K562 (cell line): ENCODE data around the gene CHRNA9. TPM values are rescaled to one million over a fixed set of nuclear protein-coding genes. Genes with fewer than 3 reads are reported as not detected.

Experiments
- ATAC-seq: fragments of 200-7000 bp; cut with Tn5 transposase; 3 replicates; pipeline ENCODE4 v1.9.1; 2020; ENCODE audit warnings: moderate library complexity
- BruUV-seq: library from RNA; stranded (reverse); fragments of 400-500 nt; replicated peaks from 2 replicates; lab custom pipeline; 2021; lab: Mats Ljungman, UMichigan
- CTCF ChIA-PET: fragments of 300-600 bp; formaldehyde crosslinking; extraction: SDS; loops from one replicate; lab custom pipeline; 2021; ENCODE audit warnings: low intra/inter-chr PET ratio; lab: Yijun Ruan, JAX
- POLR2A ChIA-PET: fragments of 300-600, 350-650 bp; sonication (Branson Sonifier 250); formaldehyde crosslinking; extraction: SDS; loops from one replicate; lab custom pipeline; 2021; ENCODE audit warnings: antibody characterized with exemption, inconsistent platforms; lab: Yijun Ruan, JAX
- DNase-seq, 4 experiments: peaks; one replicate each; pipeline versions ENCODE4 v3.0.0 to v3.0.0-alpha.2; 2011 to 2018; ENCODE audit warnings: low spot score in 3 of 4, mixed read lengths in 3 of 4; ENCODE audit errors: extremely low read depth in 1 of 4
- FAIRE-seq: peaks from 2 replicates; lab custom pipeline; 2011; peaks lifted over from hg19 to GRCh38; lab: Jason Lieb, UNC
- H2AFZ ChIP-seq: 2 replicates; pipeline ENCODE4 v1.6.0; 2011; ENCODE audit warnings: low read depth, low read length, control low read depth, inconsistent platforms
- H3K27ac ChIP-seq: fragments of 200-600 bp; 3 replicates; pipeline ENCODE4 v1.8.0; 2011; ENCODE audit warnings: low read depth, mild to moderate bottlenecking, control low read depth, inconsistent platforms, low read length, moderate library complexity, mixed read lengths; ENCODE audit errors: extremely low read depth
- H3K27me3 ChIP-seq, 2 experiments: fragments of 300-600 bp in 1 of 2; 2 replicates in 1 of 2; 3 replicates in 1 of 2; pipeline versions ENCODE4 v1.6.0 to v1.8.0; 2011; ENCODE audit warnings: inconsistent platforms in 2 of 2, low read length in 2 of 2, mild to moderate bottlenecking in 1 of 2, mixed read lengths in 1 of 2, moderate library complexity in 1 of 2; ENCODE audit not compliant: control insufficient read depth in 2 of 2, insufficient read depth in 2 of 2
- H3K36me3 ChIP-seq: fragments of 300-600 bp; 3 replicates; pipeline ENCODE4 v1.8.0; 2011; ENCODE audit warnings: mild to moderate bottlenecking, low read length, inconsistent platforms; ENCODE audit not compliant: control insufficient read depth, insufficient read depth
- H3K4me1 ChIP-seq, 2 experiments: fragments of 200-600 bp in 1 of 2; replicated peaks in 1 of 2; 2 replicates in 1 of 2; 3 replicates in 1 of 2; pipeline versions ENCODE4 v1.5.1 to v1.8.0; 2011; ENCODE audit warnings: inconsistent platforms in 2 of 2, low read length in 2 of 2, mild to moderate bottlenecking in 1 of 2, mixed read lengths in 1 of 2, moderate library complexity in 1 of 2; ENCODE audit not compliant: control insufficient read depth in 2 of 2, insufficient read depth in 2 of 2
- H3K4me2 ChIP-seq: 2 replicates; pipeline ENCODE4 v1.6.1; 2011; ENCODE audit warnings: low read length, control low read depth, inconsistent platforms, mixed read lengths; ENCODE audit not compliant: insufficient read depth
- H3K4me3 ChIP-seq: fragments of 200-600 bp; sonication (generic), shearing (Covaris generic); 2 replicates; pipeline ENCODE4 v1.5.1; 2016; ENCODE audit warnings: control low read depth, inconsistent platforms
- H3K79me2 ChIP-seq: fragments of 200-600 bp; 3 replicates; pipeline ENCODE4 v1.8.0; 2011; ENCODE audit warnings: low read length, inconsistent platforms; ENCODE audit not compliant: control insufficient read depth, insufficient read depth
- H3K9ac ChIP-seq, 2 experiments: 2 replicates each; pipeline versions ENCODE4 v1.6.0 to v1.6.1; 2011; ENCODE audit warnings: low read depth in 2 of 2, low read length in 2 of 2, control low read depth in 1 of 2, inconsistent platforms in 1 of 2, mild to moderate bottlenecking in 1 of 2, mixed read lengths in 1 of 2; ENCODE audit not compliant: insufficient read depth in 1 of 2
- H3K9me1 ChIP-seq: one replicate; pipeline ENCODE4 v1.6.0; 2011; ENCODE audit warnings: inconsistent platforms, mild to moderate bottlenecking, low read length, moderate library complexity; ENCODE audit not compliant: control insufficient read depth, insufficient read depth
- H3K9me3 ChIP-seq: replicated peaks from 2 replicates; pipeline ENCODE4 v1.5.1; 2011; ENCODE audit warnings: low read depth, low read length, inconsistent platforms; ENCODE audit not compliant: control insufficient read depth, insufficient read depth
- H4K20me1 ChIP-seq: replicated peaks from 2 replicates; pipeline ENCODE4 v1.6.1; 2011; ENCODE audit warnings: low read length, inconsistent platforms, mixed read lengths; ENCODE audit not compliant: control insufficient read depth, insufficient read depth
- CBX3 ChIP-seq, 2 experiments: IDR thresholded peaks; 1 replicate in 1 of 2; 2 replicates in 1 of 2; pipeline ENCODE4 v1.6.1; 2012; ENCODE audit warnings: inconsistent platforms in 2 of 2, low read length in 2 of 2, borderline replicate concordance in 1 of 2, control low read depth in 1 of 2
- EZH2 ChIP-seq: IDR thresholded peaks from 2 replicates; pipeline ENCODE4 v1.6.1; 2012; ENCODE audit warnings: low read depth, mild to moderate bottlenecking, inconsistent platforms, low read length, borderline replicate concordance
- HMG20A ChIP-seq: fragments of 450-650 bp; formaldehyde crosslinking; conservative IDR thresholded peaks from 2 replicates; pipeline ENCODE4 v1.4.0; 2020; ENCODE audit warnings: mild to moderate bottlenecking, mixed read lengths
- HSF4 ChIP-seq: fragments of 250-450 bp; sonication (Bioruptor Pico); IDR thresholded peaks from 2 replicates; pipeline ENCODE4 v2.1.2; 2022; ENCODE audit warnings: mild to moderate bottlenecking, moderate library complexity, borderline replicate concordance
- MEF2A ChIP-seq: IDR thresholded peaks from 2 replicates; pipeline ENCODE4 v1.6.1; 2011; ENCODE audit warnings: low read depth, mild to moderate bottlenecking, low read length, moderate library complexity; ENCODE audit not compliant: control insufficient read depth
- OTX1 ChIP-seq: fragments of 450-650 bp; formaldehyde crosslinking; IDR thresholded peaks from 2 replicates; pipeline ENCODE4 v1.4.0; 2022; ENCODE audit warnings: mild to moderate bottlenecking
- PRMT5 ChIP-seq: sonication (generic); formaldehyde crosslinking; IDR thresholded peaks from 2 replicates; pipeline ENCODE4 v1.5.0; 2020; ENCODE audit warnings: missing genetic modification reagents
- RCOR1 ChIP-seq, 2 experiments: IDR thresholded peaks; 2 replicates each; pipeline ENCODE4 v1.6.1; 2012; ENCODE audit warnings: low read depth in 2 of 2, low read length in 2 of 2, borderline replicate concordance in 1 of 2, improper control_type of control experiment in 1 of 2
- XRCC3 ChIP-seq: fragments of 450-650 bp; IDR thresholded peaks from 2 replicates; pipeline ENCODE4 v1.6.1; 2017; ENCODE audit warnings: mild to moderate bottlenecking, moderate library complexity
- ZNF232 ChIP-seq: sonication (generic); formaldehyde crosslinking; IDR thresholded peaks from 2 replicates; pipeline ENCODE4 v1.8.0; 2022; ENCODE audit warnings: mild to moderate bottlenecking, missing genetic modification reagents
- ZNF253 ChIP-seq: fragments of 250-450 bp; sonication (Bioruptor Pico); conservative IDR thresholded peaks from 2 replicates; pipeline ENCODE4 v1.6.1; 2021; ENCODE audit warnings: mild to moderate bottlenecking
- WGBS: fragments of 100-300 bp; shearing (Covaris generic); methylation state at CpG from one replicate; pipeline ENCODE4 v1.1.6; 2016; ENCODE audit warnings: low coverage, mixed read lengths; ENCODE audit not compliant: insufficient coverage; ENCODE audit errors: missing lambda C conversion rate; 5-methylcytosine and 5-hydroxymethylcytosine counted together
- in situ Hi-C: fragments of 300-500 bp; cut with MboI; formaldehyde crosslinking; loops from 4 replicates; pipeline ENCODE4 v1.15.0; 2018; ENCODE audit warnings: inconsistent platforms, mixed read lengths
- intact Hi-C: fragments of 100-400 bp; cut with micrococcal nuclease; formaldehyde crosslinking; loops from 2 replicates; pipeline ENCODE4 v1.14.2; 2022
- polyA plus RNA-seq, 8 experiments: library from polyadenylated mRNA; depleted of rRNA in 4 of 8; stranded (reverse) in 5 of 8; unstranded in 3 of 8; fragments of >200 nt; fragmentation: Nextera tagmentation in 2 of 8; fragmentation: Illumina TruSeq in 1 of 8; extraction: Ambion mirVana in 2 of 8; extraction: Trizol in 1 of 8; gene quantifications; 2 replicates each; pipeline versions ENCODE4 v1.2.1 to v1.2.3, GENCODE V29; 2011 to 2014; ENCODE audit warnings: inconsistent platforms in 1 of 8, missing spikeins in 1 of 8
- total RNA-seq, 7 experiments: library from RNA; depleted of rRNA in 6 of 7; stranded (reverse); fragments of >200 nt in 6 of 7; fragmentation: Illumina TruSeq in 2 of 7; extraction: Trizol in 2 of 7; gene quantifications; 2 replicates each; pipeline versions ENCODE4 v1.2.1 to v1.2.3, GENCODE V29; 2011 to 2021; ENCODE audit warnings: low replicate concordance in 1 of 7
- TF ChIP-seq, protein P1 (sequence below): sonication (generic); formaldehyde crosslinking; IDR thresholded peaks from 2 replicates; pipeline ENCODE4 v1.8.1; 2023; ENCODE audit warnings: mild to moderate bottlenecking, missing genetic modification reagents, moderate library complexity
- TF ChIP-seq, protein P2 (sequence below): fragments of 250-450 bp; sonication (Bioruptor Pico); IDR thresholded peaks from 2 replicates; pipeline ENCODE4 v1.4.0; 2020
- TF ChIP-seq, protein P3 (sequence below): fragments of 450-650 bp; IDR thresholded peaks from 2 replicates; pipeline ENCODE4 v1.6.1; 2016; ENCODE audit warnings: antibody characterized with exemption

CHRNA9 gene
- total and polyA plus RNA-seq, 9 of the 15 experiments (the other 6 are each of a cell fraction or from before 2014, with no cell fraction given) = not detected

DNA sequence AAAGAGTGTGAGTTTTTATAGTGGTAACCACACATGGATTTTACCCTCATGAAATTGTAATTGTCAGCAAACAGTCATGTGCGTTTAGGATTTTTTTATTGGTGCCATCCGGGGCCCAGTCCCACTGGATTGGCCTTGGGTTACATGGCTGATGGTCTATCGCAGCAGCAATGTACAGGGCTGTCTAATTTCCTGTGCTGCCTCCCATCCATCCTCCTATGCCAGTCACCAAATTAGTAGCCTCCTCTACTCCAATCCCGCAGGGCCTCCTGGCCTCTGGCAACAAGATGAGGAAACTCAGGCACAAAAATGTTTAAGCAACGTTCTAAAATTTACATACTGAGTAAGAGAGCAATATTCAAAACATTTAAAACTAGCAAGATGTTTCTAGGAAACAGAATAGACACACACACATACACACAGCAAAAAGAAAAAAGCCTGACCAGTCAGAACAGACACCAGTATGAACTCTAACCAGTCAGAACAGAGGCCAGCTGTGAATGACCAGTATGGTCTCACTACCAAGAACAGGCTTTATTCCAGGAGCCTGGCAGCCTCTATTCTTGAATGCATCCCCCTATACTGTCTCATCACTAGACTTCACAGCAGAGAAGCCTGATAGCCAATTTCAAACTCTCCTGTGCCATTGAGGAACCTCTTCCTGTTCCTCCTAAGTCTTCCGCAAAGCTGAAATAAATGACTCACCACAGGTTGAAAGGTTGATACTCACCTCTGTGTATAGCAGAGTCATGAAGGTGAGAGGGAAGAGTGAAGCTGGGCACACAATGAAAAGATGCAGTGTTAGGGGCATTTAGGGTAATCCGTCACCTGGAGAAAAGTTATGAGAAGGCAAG, 42.6 kb downstream of the CHRNA9 start:
- Histone ChIP-seq H2AFZ (no peak overlapping the region), H3K4me1 (no peaks in the 10 kb centered on the region), H3K4me2 (no peak overlapping the region), H3K36me3 (no peaks in the 10 kb centered on the region), H3K27ac (no peak overlapping the region), H3K79me2 (no peaks in the 10 kb centered on the region), H3K27me3 (peaks cover 7 to 24% of the 10 kb centered on the region in 2 experiments; a peak in 3 of 5 replicates), H3K9me1 (no peaks in the 10 kb centered on the region), H3K9ac (no peak overlapping the region), H3K4me3 (no peak overlapping the region), H4K20me1 (no peaks in the 10 kb centered on the region), H3K9me3 (no peaks in the 10 kb centered on the region)
- DNase-seq = no peak
- no peak for ATAC-seq
- BruUV-seq = no TSS peak
- in situ Hi-C loops (no loop called here), intact Hi-C loops (no loop called here)
- CTCF ChIA-PET = no interaction called here
- WGBS = 2% methylated on average over 7 of the region's 7 CpGs
- no peak for FAIRE-seq
- POLR2A ChIA-PET = no interaction called here
- TF ChIP-seq, protein P1, sequence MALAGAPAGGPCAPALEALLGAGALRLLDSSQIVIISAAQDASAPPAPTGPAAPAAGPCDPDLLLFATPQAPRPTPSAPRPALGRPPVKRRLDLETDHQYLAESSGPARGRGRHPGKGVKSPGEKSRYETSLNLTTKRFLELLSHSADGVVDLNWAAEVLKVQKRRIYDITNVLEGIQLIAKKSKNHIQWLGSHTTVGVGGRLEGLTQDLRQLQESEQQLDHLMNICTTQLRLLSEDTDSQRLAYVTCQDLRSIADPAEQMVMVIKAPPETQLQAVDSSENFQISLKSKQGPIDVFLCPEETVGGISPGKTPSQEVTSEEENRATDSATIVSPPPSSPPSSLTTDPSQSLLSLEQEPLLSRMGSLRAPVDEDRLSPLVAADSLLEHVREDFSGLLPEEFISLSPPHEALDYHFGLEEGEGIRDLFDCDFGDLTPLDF (CRISPR knock-in tag) = no peak
- TF ChIP-seq, protein P2, sequence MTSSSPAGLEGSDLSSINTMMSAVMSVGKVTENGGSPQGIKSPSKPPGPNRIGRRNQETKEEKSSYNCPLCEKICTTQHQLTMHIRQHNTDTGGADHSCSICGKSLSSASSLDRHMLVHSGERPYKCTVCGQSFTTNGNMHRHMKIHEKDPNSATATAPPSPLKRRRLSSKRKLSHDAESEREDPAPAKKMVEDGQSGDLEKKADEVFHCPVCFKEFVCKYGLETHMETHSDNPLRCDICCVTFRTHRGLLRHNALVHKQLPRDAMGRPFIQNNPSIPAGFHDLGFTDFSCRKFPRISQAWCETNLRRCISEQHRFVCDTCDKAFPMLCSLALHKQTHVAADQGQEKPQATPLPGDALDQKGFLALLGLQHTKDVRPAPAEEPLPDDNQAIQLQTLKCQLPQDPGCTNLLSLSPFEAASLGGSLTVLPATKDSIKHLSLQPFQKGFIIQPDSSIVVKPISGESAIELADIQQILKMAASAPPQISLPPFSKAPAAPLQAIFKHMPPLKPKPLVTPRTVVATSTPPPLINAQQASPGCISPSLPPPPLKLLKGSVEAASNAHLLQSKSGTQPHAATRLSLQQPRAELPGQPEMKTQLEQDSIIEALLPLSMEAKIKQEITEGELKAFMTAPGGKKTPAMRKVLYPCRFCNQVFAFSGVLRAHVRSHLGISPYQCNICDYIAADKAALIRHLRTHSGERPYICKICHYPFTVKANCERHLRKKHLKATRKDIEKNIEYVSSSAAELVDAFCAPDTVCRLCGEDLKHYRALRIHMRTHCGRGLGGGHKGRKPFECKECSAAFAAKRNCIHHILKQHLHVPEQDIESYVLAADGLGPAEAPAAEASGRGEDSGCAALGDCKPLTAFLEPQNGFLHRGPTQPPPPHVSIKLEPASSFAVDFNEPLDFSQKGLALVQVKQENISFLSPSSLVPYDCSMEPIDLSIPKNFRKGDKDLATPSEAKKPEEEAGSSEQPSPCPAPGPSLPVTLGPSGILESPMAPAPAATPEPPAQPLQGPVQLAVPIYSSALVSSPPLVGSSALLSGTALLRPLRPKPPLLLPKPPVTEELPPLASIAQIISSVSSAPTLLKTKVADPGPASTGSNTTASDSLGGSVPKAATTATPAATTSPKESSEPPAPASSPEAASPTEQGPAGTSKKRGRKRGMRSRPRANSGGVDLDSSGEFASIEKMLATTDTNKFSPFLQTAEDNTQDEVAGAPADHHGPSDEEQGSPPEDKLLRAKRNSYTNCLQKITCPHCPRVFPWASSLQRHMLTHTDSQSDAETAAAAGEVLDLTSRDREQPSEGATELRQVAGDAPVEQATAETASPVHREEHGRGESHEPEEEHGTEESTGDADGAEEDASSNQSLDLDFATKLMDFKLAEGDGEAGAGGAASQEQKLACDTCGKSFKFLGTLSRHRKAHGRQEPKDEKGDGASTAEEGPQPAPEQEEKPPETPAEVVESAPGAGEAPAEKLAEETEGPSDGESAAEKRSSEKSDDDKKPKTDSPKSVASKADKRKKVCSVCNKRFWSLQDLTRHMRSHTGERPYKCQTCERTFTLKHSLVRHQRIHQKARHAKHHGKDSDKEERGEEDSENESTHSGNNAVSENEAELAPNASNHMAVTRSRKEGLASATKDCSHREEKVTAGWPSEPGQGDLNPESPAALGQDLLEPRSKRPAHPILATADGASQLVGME (CRISPR knock-in tag) = no peak
- TF ChIP-seq OTX1 (CRISPR knock-in tag) (no peak), HSF4 (CRISPR knock-in tag) (no peak), PRMT5 (CRISPR knock-in tag) (no peak), RCOR1 (IDR thresholded peaks at IDR 0.05; ENCODE audit: borderline replicate concordance in 1 of 2, low read depth in 2 of 2, low read length in 2 of 2) (no peak), EZH2 (no peak), ZNF232 (no peak), MEF2A (no peak), XRCC3 (no peak), ZNF253 (CRISPR knock-in tag) (no peak), CBX3 (IDR thresholded peaks at IDR 0.05; ENCODE audit: borderline replicate concordance in 1 of 2, low read length in 2 of 2) (no peak), HMG20A (no peak)
- TF ChIP-seq, protein P3, sequence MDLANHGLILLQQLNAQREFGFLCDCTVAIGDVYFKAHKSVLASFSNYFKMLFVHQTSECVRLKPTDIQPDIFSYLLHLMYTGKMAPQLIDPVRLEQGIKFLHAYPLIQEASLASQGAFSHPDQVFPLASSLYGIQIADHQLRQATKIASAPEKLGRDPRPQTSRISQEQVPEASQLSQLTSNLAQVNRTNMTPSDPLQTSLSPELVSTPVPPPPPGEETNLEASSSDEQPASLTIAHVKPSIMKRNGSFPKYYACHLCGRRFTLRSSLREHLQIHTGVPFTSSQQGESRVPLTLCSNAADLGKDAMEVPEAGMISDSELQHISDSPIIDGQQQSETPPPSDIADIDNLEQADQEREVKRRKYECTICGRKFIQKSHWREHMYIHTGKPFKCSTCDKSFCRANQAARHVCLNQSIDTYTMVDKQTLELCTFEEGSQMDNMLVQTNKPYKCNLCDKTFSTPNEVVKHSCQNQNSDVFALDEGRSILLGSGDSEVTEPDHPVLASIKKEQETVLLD = no peak
